ENCODE data around the gene KCTD5.
"Not testable (repeated sequence)": the region's sequence is repeated elsewhere in the genome, so short reads cannot be mapped to it uniquely, and the experiment has no call there.

KCTD5 gene

DNA sequence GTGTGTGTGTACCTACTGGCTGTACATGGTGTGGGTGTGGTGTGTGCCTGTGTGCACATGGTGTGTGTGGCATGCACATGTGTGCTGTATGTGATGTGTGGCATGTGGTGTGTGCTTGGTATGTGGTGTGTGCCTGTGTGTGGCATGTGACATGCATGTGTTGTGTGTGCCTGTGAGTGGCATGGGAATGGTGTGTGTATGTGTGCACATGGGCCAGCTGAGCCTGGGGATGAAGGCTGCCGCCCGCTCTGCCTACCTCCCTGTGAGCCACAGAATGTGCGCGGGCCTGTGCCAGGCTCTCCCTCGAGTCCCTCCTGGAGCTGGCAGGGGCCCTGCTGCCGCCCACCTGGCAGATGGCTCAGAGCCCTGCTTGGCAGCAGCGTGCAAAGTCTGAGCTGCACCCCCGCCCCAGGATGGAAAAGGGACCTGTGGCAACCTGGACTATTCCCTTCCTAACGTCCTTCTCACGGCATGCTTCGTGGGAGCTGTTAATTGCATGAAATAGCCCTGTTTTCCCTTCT is 28.4 kb downstream of the KCTD5 start:
- DNase-seq: no peak

DNA sequence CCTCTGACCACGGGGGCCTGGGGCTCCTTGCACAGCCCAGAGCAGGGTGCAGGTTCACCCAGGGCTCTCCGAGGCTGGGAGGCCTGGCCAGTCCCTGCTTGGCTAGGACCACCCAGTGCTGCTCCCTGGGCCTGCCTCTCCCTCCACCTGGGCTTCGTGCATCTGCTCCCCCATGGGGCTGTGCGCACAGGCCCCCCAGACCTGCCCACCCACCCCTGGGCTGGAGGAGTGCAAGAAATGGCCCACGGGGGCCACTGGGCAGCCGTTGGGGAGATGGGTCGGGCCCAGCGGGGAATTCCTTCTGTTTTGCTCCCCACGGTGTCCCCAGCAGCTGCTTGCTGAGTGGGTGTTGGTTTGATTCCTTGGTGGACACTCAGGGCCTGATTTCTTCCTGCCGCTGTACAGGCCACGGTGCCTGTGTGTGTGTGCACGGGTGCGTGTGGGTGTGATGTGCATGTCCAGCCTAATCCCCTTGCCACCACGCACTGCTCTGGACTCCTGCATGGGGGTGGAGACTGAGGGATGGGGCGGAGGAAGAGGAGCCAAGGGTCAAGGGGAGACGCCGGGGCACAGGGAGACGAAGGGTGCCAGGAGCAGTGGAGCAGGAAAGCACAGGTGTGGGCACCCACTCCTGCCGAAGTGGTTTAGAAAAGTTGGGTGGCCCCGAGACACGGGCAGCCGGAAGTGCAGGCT is 29.2 kb downstream of the KCTD5 start:
- DNase-seq: no peak

DNA sequence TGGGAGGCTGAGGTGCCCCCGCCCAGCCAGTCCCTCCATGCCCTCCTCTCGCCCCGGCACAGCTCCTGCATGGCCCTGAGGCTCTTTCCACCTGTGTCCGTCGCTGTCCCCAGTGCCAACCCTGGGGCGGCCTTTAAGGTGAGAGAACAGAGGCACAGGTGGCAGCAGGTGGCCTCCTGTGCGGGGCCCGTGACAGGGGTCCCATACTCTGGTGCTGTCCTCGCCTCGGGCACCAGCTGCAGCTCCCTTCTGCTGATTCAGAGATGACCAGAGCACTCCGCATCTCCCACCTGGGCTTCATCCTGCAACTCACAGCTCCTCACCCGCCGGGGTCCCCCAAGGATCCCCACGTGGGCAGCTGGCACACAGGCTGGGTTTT is 29.7 kb downstream of the KCTD5 start:
- DNase-seq: no peak

DNA sequence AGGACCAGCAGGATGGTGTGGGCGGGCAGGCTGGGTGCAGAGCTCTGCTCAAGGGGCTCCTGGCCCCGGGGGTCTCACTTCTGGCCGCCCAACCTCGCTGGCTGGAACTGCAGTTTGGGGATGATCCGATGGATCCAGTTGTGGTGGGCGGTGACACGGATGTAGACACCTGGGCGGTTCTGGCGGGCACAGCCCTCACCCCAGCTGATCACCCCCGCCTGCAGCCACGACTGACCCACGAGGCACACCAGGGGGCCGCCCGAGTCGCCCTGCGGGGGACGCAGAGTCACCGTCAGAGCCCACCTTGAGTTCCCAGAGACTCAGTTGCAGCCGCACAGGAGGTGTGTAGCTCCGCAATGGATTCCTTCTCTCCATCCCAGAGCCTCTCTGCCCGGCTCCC is 30.2 kb downstream of the KCTD5 start:
- no peak for DNase-seq

DNA sequence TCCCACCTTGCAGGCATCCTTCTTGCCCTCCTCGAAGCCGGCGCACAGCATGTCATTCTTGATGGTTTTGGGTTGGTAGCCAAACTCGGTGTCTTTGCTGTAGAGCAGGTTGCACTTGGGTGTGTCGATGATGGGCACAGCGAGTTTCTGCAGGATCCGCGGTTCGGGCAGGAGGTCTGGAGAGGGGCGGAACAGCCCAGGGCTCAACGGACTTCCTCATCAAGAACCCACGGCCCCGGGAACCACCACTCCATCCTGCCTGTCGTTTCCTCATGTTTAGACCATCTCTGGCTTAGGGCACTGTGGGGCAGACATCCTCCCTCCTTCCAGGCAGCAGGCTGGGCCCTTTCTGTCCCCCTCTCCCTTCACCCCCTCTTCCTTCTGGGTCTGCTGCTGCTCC is 31.2 kb downstream of the KCTD5 start:
- DNase-seq: no peak

DNA sequence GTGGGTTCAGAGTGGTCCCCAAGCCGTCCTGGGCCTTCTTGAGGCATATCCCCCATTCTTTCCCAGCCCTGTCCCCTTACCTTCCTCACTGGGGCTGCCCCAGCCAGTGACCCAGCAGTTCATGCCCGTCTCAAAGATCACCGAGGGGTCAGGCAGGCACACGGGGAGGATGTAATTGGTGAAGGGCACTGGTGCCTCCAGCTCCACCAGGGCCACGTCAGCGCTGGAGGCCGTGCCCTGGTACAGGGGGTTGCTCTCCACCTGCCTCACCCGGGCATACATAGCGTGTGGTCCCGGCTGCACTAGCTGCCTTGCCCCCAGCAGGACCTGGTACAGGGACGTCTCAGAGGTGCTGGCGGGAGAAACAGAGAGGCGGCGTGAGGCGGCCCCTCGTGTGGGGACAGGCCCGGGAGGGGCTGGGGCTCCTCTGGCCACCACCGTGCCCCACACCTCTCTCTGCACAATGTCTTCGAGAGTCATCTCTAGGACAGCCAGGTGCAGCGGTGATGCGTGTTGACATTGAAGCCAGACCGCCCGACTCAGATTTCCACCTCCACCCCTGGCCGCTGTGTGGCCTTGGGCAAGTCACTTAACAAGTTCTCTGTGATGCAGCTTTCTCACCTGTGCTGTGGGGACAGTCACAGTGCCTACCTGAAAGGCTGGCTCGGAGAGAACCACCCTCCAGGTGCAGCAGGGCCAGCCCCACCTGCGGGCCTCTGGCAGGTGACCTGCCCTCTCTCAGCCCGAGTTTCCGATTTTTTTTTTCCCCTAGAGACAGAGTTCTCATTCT is 31.9 kb downstream of the KCTD5 start:
- no peak for DNase-seq

DNA sequence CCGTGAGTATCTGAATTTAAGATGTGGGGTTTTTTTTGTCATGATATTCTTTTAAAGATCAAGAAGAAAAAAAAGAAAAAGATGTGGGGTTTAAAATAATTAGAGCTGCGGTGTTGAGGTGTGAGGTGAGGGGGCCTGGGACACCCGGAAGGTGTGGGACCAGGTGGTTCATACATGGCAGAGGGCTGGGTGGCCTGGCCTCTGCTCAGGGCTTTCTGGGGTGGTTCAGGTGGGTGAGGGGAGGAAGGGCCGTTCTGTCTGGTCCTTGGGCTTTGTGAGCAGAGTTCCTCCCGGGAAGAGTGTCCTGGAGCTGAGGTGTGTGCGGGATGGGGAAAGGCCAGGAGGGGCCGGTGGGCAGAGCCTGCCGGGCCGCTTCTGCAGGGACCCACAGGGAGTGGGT is 32.7 kb downstream of the KCTD5 start:
- no peak for DNase-seq

DNA sequence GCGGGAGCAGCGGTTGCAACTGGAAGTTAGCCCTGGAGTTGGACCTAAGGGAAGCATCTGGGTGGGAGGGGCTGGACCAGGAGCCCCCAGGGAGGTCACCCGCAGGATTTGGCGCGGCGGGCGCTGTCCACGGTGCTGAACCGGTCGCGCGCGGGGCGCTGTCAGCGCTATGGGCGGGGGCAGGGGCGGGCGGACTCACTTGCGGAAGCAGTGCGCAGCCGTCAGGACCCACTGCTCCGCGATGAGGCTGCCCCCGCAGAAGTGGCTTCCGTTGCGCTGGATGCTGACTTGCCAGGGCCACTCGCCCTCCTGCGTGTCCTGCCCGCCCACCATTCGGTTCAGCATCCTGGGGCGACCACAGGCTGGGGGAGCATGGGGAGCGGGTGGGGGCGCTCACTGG is 33.2 kb downstream of the KCTD5 start:
- no peak for DNase-seq

DNA sequence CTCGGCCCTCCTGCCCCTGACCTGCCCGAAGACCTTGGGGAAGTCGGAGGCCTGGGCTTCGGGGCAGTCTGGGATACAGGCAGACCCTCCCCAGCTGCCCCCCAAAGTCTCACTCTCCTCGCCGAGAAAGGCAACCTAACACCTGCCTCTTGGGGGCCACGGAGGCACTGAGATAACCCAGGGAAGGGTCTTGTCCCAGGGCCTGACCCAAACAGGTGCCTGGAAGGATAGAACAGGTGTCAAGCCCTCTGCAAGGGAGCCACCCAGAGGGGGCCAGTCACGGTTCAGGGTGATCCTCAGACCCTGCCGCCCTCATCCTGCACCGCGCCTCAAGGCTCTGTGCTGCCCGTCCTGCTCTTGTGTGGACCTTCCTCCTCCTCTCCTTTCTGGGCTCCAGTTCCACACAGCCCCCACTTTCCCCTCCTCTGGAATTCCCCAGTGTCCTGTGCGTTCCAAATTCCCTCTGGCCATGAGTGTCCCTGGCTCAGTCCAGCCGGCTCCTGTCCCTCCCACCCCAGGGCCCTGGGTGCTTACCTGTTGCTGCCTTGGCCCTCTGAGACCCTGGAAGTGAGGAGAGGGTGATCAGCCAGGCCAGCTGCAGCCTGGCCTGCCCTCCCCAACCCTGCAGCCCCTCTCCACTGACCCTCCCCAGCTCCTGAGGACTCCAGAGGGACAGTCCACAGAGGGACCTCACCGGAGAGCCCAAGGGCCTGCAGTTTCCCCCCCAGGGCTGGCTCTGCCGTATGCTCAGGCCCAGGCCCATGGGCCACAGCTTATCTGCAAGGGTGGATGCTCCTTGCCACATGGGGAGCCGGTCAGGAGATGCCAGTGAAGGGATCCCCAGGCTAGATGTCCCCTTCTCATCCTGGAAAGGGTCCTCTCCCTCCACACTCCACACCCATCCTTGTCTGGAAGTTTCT is 33.9 kb downstream of the KCTD5 start:
- DNase-seq: no peak

DNA sequence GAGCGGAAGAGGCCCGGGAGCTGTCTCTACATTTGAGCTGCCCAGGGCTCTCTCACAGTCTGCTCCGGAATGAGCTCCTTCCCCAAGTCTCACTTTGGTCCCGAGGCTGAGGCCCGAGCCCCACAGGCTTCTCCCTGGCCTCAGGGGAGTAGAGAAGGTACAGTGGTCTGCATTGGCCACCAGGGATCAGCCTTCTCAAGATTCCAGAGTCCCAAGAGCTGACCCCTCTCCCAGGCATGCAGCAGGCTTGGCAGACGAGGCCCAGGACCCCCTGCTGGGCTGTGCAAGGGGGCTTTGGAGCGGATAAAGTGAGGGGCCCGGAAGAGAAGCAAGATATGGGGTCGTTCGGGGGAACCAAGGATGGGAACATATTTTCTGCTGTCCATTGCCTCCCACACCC is 34.6 kb downstream of the KCTD5 start:
- no peak for DNase-seq

DNA sequence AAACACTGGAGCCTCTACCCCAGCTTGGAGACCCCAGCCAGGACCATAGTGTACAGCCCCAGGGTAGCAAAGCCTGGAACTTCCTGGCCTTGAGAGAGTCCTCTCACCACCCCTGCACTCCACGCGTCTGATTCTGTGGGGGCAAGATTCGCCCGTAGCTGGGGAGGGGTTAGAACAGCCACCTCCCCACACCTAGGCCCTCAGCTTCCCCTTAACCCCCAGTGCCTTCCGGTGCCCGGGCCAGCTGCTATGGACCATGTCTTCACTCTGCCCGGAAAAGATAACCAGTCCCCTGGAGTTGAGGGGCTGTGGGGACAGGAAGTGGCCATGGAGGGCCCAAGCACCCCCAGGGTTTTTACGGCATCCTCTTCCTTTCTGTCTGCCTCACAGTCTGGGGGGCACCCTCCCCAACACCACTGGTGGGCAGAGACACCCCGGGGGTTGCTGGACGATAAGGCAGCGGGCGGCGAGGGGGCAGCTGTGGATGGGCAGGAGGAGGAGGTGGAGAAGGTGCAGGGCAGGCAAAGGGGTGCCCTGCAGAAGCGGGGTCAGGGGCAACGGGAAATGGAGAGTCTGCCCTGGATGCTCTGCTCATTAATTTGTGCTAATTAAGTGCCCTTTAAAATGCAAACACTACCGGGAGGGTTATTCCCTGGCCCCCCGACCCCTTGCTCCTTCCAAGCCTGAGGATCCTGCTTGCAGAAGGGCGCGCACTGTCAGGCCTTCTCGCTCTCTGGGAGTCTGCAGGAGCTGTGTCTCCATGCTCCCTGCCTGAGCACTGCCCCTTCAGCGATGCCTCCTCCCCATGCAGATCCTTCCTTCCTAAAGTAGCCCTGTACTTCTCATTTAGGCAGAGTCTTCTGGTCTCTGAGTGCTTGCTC is 35.3 kb downstream of the KCTD5 start:
- DNase-seq: no peak

DNA sequence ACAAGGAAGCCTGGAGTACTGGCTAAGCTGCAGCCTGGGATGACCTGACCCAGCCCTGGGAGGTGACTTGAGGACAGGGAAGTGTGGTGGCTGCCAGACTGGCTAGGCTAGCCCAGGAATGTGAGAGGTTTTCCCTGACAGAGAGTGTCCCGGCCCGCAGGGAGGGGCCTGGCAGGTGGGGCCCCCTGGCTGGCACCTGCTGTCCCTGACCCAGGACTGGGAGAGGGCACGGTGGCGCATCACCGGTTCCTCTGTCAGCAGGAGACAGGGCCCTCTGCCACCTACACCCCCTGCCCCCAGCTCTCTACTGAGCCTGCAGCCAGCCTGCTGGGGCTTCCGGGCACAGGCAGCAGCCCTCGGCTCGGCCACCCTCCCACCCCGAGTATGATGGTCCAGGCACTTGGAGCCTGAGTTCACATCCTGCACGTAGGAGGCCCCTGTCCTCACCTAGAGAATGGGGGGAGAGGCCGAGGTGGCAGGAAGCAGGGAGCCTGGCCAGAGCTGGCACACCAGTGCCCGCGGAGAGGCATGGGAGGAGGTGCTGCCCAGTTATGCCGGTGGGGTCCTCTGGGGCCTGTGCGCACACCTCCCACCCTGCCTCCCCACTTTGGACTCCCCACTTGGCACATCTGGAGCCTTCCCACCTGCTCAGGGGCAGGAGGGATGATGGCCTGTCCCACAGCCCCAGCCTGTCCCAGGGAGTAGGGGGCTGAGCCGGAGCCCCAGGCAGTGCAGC is 37.2 kb downstream of the KCTD5 start:
- no peak for DNase-seq

DNA sequence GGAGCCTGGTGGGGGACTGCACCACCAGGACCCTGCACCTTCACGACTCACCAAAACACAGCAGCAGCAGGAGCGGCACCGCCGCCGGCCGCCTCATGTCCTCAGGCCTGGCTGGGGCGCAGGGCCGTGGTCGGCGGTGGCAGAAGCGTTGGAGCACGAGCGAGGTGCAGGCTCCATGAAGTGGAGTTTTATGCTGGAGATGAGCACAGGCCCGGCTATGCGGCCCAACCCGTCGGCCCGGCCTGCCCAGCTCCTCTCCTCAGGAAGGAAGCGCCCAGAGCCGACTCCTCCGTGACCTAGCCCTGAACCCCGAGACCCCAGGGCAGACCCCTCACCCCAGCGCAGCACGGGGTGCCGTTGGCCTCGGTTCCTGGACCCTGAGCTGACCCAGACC is 37.7 kb downstream of the KCTD5 start, which contains the start of gene PRSS27:
PRSS27 (minus strand) TSS at position 161 of the 394 bp plus-strand sequence; CDS start at position 97, 64 bp downstream.
- no peak for DNase-seq

DNA sequence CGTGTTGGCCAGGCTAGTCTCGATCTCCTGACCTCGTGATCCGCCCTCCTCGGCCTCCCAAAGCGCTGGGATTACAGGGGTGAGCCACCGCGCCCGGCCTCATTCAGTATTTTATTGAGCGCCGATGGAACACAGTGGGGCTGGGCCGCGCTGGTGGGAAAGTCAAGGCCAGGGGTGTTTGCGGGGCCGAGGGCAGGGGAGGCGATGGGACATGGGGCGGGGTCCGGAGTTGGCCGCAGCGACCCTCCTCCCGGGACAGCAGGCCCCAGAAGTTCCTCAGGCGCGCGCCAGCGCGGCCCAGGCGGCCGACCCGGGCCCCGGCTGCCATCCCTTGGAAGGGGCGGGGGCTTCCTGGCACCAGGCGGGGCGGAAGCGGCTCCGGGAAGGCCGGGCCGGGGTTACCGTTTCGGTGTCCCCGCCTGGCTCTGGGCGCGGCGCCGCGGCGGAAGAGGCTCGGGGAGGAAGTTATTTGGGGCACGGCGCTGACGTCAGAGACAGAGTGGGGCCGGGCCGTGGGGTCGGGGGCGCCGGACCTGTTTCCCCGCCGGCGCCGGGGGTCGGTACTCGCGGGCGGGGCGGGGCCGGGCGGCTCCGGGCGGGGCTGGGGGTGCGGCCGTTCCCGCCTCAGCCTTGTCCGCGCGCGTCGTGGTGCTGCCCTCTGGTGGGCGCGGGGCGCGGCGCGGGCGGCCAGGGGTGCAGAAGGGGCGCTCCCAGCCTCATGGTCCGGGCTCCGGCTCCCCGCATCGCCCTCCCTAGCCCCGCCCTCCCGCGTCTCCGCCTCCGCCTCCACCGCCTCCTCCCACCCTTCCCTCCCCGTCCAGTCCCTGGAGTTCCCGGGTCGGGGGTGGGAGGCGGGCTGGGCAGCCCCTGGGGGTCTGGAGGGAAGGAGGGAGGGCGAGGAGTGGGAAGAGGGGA is 38.7 kb downstream of the KCTD5 start:
- DNase-seq: peak; percentile 62

DNA sequence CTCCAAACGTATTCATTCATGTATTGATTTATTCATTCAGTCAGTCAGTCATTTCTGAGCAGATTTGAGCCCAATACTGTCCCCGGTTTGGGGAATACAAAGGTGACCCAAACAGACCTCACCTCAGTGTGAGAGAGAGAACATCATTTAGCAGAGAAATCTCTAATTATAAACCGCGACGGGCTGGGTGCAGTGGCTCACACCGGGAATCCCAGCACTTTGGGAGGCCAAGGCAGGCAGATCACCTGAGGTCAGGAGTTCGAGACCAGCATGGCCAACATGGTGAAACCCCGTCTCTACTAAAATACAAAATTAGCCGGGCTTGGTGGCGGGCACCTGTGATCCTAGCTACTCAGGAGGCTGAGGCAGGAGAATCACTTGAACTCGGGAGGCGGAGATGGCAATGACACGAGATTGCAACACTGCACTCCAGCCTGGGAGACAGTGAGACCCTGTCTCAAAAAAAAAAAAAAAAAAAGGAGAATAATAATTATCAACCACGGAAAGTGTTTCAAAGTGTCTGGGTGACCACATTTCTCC is 39.4 kb downstream of the KCTD5 start:
- DNase-seq: not testable (repeated sequence)

DNA sequence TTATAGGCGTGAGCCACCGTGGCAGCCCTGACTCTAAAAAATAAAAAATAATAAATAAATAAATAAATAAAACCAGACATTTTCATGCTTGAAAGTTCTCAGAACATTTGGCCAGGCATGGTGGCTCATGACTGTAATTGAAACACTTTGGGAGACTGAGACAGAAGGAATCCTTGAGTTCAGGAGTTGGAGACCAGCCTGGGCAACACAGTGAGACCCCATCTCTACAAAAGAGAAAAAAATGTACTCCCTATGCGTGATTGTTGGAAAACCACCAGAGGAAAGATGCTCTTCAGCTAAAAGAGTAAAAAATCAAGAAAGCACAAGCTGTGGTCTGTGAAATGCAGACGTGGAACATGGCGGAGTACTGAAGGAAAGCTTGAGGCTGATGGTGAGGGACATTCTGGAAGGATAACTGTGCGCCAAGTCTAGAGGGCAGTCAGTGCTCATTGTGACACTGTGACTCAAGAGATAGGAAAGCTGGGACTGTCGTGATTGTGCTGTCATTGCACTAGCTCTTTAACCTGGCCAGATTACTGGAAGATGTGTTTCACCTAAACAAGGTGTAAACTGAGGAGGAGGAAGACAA is 41.9 kb downstream of the KCTD5 start:
- DNase-seq: no peak

DNA sequence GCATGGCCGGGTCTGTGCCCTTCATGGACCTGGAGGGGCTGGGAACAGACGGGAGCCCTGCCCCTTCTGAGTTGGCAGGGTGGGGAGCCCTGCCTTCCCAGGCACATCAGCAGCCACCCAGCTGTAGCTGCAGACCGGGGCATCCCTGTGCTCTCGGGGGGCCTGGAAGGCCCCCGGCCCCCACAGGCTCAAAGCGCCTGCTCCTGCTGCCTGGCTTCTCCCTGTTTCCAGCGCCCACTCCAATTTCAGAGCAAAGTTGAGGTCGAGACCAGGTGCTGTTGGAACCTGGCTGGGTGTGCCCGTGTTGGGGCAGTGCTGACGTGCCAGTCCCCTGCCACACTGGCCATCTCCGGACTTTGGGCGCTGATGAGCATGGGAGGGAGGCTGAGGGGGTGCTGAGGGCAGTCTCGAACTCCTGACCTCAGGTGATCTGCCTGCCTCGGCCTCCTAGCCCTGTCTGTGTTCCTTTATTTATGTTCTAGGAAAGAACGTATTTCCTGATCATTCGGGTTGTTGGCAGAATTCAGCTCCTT is 42.6 kb downstream of the KCTD5 start:
- DNase-seq: no peak

DNA sequence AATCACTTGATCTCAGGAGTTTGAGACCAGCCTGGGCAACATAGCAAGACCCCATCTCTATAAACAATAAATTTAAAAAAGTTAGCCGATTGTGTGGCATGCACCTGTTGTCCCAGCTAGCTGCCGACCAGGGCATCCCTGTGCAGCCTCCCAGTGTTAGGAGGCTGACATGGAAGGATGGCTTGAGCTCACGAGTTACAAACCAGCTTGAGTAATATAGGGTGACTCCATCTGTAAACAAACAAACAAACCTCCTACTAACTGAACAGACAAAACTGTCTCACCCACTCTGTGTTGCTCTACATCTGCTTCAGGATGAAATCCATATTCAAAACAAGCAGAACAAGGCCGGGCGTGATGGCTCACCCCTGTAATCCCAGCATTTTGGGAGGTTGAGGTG is 44.6 kb downstream of the KCTD5 start:
- DNase-seq: no peak

DNA sequence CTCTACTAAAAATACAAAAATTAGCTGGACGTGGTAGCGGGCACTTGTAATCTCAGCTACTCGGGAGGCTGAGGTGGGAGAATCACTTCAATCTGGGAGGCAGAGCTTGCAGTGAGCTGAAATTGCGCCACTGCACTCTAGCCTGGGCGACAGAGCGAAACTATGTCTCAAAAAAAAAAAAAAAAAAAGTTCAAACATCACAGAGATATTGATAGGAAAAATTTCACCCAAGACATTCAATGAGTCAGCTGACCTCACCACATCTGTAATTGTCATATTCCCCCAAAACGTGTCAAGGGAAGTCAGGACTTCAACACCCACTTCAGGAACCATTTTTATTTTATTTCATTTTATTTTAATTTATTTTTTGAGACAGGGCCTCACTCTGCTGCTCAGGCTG is 45.7 kb downstream of the KCTD5 start:
- DNase-seq: no peak

Measured in NCI-H1105 treated with DMSO at 0.1 percent for 48 hours (cell line).